ENCODE results near the gene TMTC2. TPM values are rescaled to one million over a fixed set of nuclear protein-coding genes. Genes with fewer than 3 reads are reported as not detected.

Gene TMTC2
- total RNA-seq, 4 donors from 2014 or later = 11.5 to 44.1 (median 16.0) TPM

DNA sequence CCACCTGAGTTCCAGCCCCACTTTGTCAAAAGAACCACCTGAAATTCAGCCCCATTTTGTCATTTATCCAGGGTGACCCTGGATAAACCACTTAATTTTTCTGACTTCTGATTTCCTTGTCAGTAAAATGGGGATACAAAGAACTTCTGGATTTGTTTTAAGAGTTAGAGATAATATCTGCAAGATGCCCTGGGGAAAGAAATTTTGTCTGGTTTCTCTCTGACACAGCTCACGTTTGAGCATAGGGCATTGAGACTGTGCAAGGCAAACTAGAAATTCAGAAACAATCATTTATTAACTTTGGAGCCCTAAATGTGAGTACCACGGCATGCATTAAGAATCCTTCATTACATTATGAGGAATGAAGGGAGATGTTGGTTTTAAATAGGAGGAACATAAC is 37.2 kb downstream of the TMTC2 start:
- Histone ChIP-seq H3K27ac (no peak overlapping the region), H3K36me3 (no peaks in the 10 kb centered on the region), H3K4me3 (no peak overlapping the region), H3K9me3 (no peaks in the 10 kb centered on the region), H3K4me1 (no peaks in the 10 kb centered on the region), H3K27me3 (no peaks in the 10 kb centered on the region)
- no peak for DNase-seq
- no peak for TF ChIP-seq POLR2A (IDR thresholded peaks at IDR 0.05)
- intact Hi-C loops (cut with DNase I; ENCODE audit: low total_unique reads) = no loop called here

DNA sequence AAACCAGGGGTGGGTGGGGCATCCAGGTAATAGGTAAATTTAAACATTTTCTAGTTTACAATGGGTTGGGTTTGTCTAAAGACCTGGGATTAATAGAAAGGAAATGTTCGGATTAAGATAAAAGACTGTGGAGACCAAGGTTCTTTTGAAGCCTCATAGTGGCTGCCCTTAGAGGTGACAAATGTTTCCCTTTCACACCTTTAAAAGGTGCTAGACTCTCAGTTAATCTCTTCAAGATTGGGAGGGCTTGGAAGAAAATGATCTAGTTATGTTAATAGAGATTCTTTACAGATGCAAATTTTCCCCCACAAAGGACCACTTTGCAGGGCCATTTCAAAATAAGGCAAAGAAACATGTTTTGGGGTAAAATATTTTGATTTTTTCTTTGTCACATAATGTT is 39.0 kb downstream of the TMTC2 start:
- H3K36me3 ChIP-seq = no peaks in the 10 kb centered on the region
- H3K4me1 ChIP-seq = no peaks in the 10 kb centered on the region
- no peaks in the 10 kb centered on the region for H3K9me3 ChIP-seq
- no peak overlapping the region for H3K4me3 ChIP-seq
- TF ChIP-seq, protein P1, sequence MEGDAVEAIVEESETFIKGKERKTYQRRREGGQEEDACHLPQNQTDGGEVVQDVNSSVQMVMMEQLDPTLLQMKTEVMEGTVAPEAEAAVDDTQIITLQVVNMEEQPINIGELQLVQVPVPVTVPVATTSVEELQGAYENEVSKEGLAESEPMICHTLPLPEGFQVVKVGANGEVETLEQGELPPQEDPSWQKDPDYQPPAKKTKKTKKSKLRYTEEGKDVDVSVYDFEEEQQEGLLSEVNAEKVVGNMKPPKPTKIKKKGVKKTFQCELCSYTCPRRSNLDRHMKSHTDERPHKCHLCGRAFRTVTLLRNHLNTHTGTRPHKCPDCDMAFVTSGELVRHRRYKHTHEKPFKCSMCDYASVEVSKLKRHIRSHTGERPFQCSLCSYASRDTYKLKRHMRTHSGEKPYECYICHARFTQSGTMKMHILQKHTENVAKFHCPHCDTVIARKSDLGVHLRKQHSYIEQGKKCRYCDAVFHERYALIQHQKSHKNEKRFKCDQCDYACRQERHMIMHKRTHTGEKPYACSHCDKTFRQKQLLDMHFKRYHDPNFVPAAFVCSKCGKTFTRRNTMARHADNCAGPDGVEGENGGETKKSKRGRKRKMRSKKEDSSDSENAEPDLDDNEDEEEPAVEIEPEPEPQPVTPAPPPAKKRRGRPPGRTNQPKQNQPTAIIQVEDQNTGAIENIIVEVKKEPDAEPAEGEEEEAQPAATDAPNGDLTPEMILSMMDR (IDR thresholded peaks at IDR 0.05) = no peak
- no peak for TF ChIP-seq POLR2A (IDR thresholded peaks at IDR 0.05)
- H3K27me3 ChIP-seq = no peaks in the 10 kb centered on the region
- intact Hi-C loops (cut with DNase I; ENCODE audit: low total_unique reads) = no loop called here
- no peak for DNase-seq
- no peak overlapping the region for H3K27ac ChIP-seq

DNA sequence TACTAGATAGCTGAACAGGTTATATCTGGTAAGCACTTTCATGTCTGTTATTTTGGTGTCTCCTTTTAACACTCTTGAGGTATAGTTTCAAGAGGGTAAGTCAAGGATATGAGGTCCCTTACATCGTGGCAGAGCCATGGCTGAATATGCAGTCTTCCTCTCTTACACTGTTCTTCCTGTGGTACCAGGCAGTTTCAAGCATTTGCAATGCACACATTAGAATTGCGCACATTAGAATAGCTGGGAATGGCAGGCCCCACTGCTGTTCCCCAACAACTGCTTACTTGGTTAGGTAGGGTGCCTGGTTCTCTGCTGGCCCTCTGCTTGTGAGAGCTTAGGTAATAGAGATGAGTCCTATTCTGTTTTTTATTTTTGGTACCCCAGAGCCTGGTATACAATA is 41.2 kb downstream of the TMTC2 start:
- intact Hi-C loops (cut with DNase I; ENCODE audit: low total_unique reads) = no loop called here
- Histone ChIP-seq H3K9me3 (no peaks in the 10 kb centered on the region), H3K27me3 (no peaks in the 10 kb centered on the region), H3K4me1 (no peaks in the 10 kb centered on the region), H3K4me3 (no peak overlapping the region), H3K27ac (no peak overlapping the region), H3K36me3 (no peaks in the 10 kb centered on the region)
- TF ChIP-seq POLR2A (IDR thresholded peaks at IDR 0.05) = no peak
- TF ChIP-seq, protein P1 (IDR thresholded peaks at IDR 0.05) = no peak
- DNase-seq = no peak

DNA sequence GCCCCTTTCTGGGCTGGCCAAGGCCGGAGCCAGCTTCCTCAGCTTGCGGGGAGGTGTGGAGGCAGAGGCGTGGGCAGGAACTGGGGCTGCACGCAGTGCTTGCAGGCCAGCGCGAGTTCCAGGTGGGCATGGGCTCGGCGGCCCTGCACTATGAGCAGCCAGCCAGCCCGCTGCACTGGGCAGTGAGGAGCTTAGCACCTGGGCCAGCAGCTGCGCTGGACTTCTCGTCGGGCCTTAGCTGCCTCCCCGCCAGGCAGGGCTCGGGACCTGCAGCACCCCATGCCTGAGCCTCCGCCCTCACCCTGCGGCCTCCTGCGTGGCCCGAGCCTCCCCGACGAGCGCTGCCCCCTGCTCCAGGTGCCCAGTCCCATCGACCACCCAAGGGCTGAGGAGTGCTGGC is 42.0 kb downstream of the TMTC2 start:
- intact Hi-C loops (cut with DNase I; ENCODE audit: low total_unique reads) = no loop called here
- Histone ChIP-seq H3K9me3 (no peaks in the 10 kb centered on the region), H3K36me3 (peaks cover 0 to 2% of the 10 kb centered on the region in 2 donors), H3K27me3 (no peaks in the 10 kb centered on the region), H3K4me3 (no peak overlapping the region), H3K4me1 (no peaks in the 10 kb centered on the region), H3K27ac (no peak overlapping the region)
- TF ChIP-seq, protein P1 (IDR thresholded peaks at IDR 0.05) = no peak
- no peak for TF ChIP-seq POLR2A (IDR thresholded peaks at IDR 0.05)
- DNase-seq = no peak

DNA sequence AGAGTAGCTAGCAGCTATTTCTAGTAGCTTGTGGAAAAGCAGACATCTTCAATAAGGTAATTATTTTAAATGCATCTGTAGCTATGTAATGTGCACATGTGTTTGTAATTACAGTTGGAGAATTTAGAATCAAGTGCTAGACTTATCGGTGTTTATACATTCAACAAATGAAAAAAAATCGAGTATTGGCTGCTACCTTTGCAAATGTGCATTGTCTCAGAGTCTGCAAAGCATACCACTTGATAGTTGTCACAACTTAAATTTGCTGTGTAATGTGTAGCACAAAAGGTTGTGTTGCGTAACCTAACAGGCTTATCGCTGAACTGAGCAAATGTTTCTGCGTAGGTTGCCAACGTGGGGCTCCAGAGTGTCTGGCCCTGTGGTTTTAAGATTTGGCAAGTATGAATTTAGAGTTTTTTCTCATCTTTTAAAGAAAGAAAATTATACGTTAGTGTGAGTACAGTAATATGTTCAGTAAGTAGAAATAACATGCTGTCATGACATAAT is 44.3 kb downstream of the TMTC2 start:
- Histone ChIP-seq H3K4me1 (no peaks in the 10 kb centered on the region), H3K27ac (no peak overlapping the region), H3K9me3 (no peaks in the 10 kb centered on the region), H3K27me3 (no peaks in the 10 kb centered on the region), H3K36me3 (peaks cover 0 to 2% of the 10 kb centered on the region in 2 donors), H3K4me3 (no peak overlapping the region)
- no peak for DNase-seq
- intact Hi-C loops (cut with DNase I; ENCODE audit: low total_unique reads) = no loop called here
- TF ChIP-seq, protein P1 (IDR thresholded peaks at IDR 0.05) = no peak
- TF ChIP-seq POLR2A (IDR thresholded peaks at IDR 0.05) = no peak
